ENCODE data around the gene IKBKE.

IKBKE gene

GRCh38 chr1:206463911-206464310 is 6.4 kb upstream of the IKBKE start:
- H3K4me3 ChIP-seq (ENCODE audit: low read length) = no peak overlapping the region
- peaks cover 3% of the 10 kb centered on the region; the same call in 1 of the 2 replicates for H3K36me3 ChIP-seq (ENCODE audit: control insufficient read depth, insufficient read depth, low read length)
- no peaks in the 10 kb centered on the region for H3K27me3 ChIP-seq (ENCODE audit: control insufficient read depth, insufficient read depth, low read length)
- no peak overlapping the region for H3K27ac ChIP-seq (ENCODE audit: low read length)
- no CpG with 5 or more reads among the region's 8 CpGs for WGBS (ENCODE audit: insufficient coverage, insufficient read length)
- no peak for DNase-seq (ENCODE audit: low read depth, low spot score)
- peaks cover 4% of the 10 kb centered on the region for H3K4me1 ChIP-seq (ENCODE audit: control insufficient read depth, insufficient read depth, low read length)
- no peaks in the 10 kb centered on the region for H3K9me3 ChIP-seq (ENCODE audit: control insufficient read depth, insufficient read depth, low read length)

GRCh38 chr1:206464456-206464964 is 5.8 kb upstream of the IKBKE start:
- WGBS (ENCODE audit: insufficient coverage, insufficient read length) = no CpG with 5 or more reads among the region's 4 CpGs
- no peak overlapping the region for H3K27ac ChIP-seq (ENCODE audit: low read length)
- no peak overlapping the region for H3K4me3 ChIP-seq (ENCODE audit: low read length)
- H3K9me3 ChIP-seq (ENCODE audit: control insufficient read depth, insufficient read depth, low read length) = no peaks in the 10 kb centered on the region
- H3K27me3 ChIP-seq (ENCODE audit: control insufficient read depth, insufficient read depth, low read length) = no peaks in the 10 kb centered on the region
- peaks cover 3% of the 10 kb centered on the region; the same call in 1 of the 2 replicates for H3K36me3 ChIP-seq (ENCODE audit: control insufficient read depth, insufficient read depth, low read length)
- no peak for DNase-seq (ENCODE audit: low read depth, low spot score)
- H3K4me1 ChIP-seq (ENCODE audit: control insufficient read depth, insufficient read depth, low read length) = peaks cover 5% of the 10 kb centered on the region

GRCh38 chr1:206465951-206466350 is 4.3 kb upstream of the IKBKE start:
- Histone ChIP-seq H3K4me1 (ENCODE audit: control insufficient read depth, insufficient read depth, low read length) (peaks cover 8% of the 10 kb centered on the region), H3K36me3 (ENCODE audit: control insufficient read depth, insufficient read depth, low read length) (peaks cover 2% of the 10 kb centered on the region; the same call in 1 of the 2 replicates), H3K4me3 (ENCODE audit: low read length) (no peak overlapping the region), H3K9me3 (ENCODE audit: control insufficient read depth, insufficient read depth, low read length) (no peaks in the 10 kb centered on the region), H3K27me3 (ENCODE audit: control insufficient read depth, insufficient read depth, low read length) (no peaks in the 10 kb centered on the region), H3K27ac (ENCODE audit: low read length) (no peak overlapping the region)
- no peak for DNase-seq (ENCODE audit: low read depth, low spot score)
- WGBS (ENCODE audit: insufficient coverage, insufficient read length) = no CpG with 5 or more reads among the region's 2 CpGs

- no peaks in the 10 kb centered on the region for H3K36me3 ChIP-seq (ENCODE audit: control insufficient read depth, insufficient read depth, low read length)
- WGBS (ENCODE audit: insufficient coverage, insufficient read length) = no CpG with 5 or more reads among the region's 15 CpGs
- H3K9me3 ChIP-seq (ENCODE audit: control insufficient read depth, insufficient read depth, low read length) = no peaks in the 10 kb centered on the region
- DNase-seq (ENCODE audit: low read depth, low spot score) = no peak
- H3K4me3 ChIP-seq (ENCODE audit: low read length) = no peak overlapping the region
- no peaks in the 10 kb centered on the region for H3K27me3 ChIP-seq (ENCODE audit: control insufficient read depth, insufficient read depth, low read length)
- peaks cover 8% of the 10 kb centered on the region for H3K4me1 ChIP-seq (ENCODE audit: control insufficient read depth, insufficient read depth, low read length)
- H3K27ac ChIP-seq (ENCODE audit: low read length) = no peak overlapping the region
These were observed 3.2 kb upstream of the IKBKE start for GRCh38 chr1:206466840-206467649.

- Histone ChIP-seq H3K4me1 (ENCODE audit: control insufficient read depth, insufficient read depth, low read length) (peaks cover 11% of the 10 kb centered on the region), H3K27ac (ENCODE audit: low read length) (no peak overlapping the region), H3K9me3 (ENCODE audit: control insufficient read depth, insufficient read depth, low read length) (no peaks in the 10 kb centered on the region), H3K27me3 (ENCODE audit: control insufficient read depth, insufficient read depth, low read length) (no peaks in the 10 kb centered on the region), H3K4me3 (ENCODE audit: low read length) (no peak overlapping the region), H3K36me3 (ENCODE audit: control insufficient read depth, insufficient read depth, low read length) (no peaks in the 10 kb centered on the region)
- DNase-seq (ENCODE audit: low read depth, low spot score) = no peak
- no CpG with 5 or more reads among the region's 9 CpGs for WGBS (ENCODE audit: insufficient coverage, insufficient read length)
These were observed 2.4 kb upstream of the IKBKE start for GRCh38 chr1:206467915-206468314.

GRCh38 chr1:206468571-206468970 is 1.7 kb upstream of the IKBKE start:
- H3K27me3 ChIP-seq (ENCODE audit: control insufficient read depth, insufficient read depth, low read length) = no peaks in the 10 kb centered on the region
- no peaks in the 10 kb centered on the region for H3K36me3 ChIP-seq (ENCODE audit: control insufficient read depth, insufficient read depth, low read length)
- H3K9me3 ChIP-seq (ENCODE audit: control insufficient read depth, insufficient read depth, low read length) = no peaks in the 10 kb centered on the region
- peaks cover 15% of the 10 kb centered on the region for H3K4me1 ChIP-seq (ENCODE audit: control insufficient read depth, insufficient read depth, low read length)
- no peak overlapping the region for H3K4me3 ChIP-seq (ENCODE audit: low read length)
- no peak for DNase-seq (ENCODE audit: low read depth, low spot score)
- WGBS (ENCODE audit: insufficient coverage, insufficient read length) = no CpG with 5 or more reads among the region's 3 CpGs
- no peak overlapping the region for H3K27ac ChIP-seq (ENCODE audit: low read length)

- H3K4me3 ChIP-seq (ENCODE audit: low read length) = no peak overlapping the region
- no peaks in the 10 kb centered on the region for H3K27me3 ChIP-seq (ENCODE audit: control insufficient read depth, insufficient read depth, low read length)
- H3K4me1 ChIP-seq (ENCODE audit: control insufficient read depth, insufficient read depth, low read length) = peaks cover 17% of the 10 kb centered on the region
- no peaks in the 10 kb centered on the region for H3K36me3 ChIP-seq (ENCODE audit: control insufficient read depth, insufficient read depth, low read length)
- no CpG with 5 or more reads among the region's 2 CpGs for WGBS (ENCODE audit: insufficient coverage, insufficient read length)
- no peak for DNase-seq (ENCODE audit: low read depth, low spot score)
- H3K9me3 ChIP-seq (ENCODE audit: control insufficient read depth, insufficient read depth, low read length) = no peaks in the 10 kb centered on the region
- no peak overlapping the region for H3K27ac ChIP-seq (ENCODE audit: low read length)
These were observed 804 bp upstream of the IKBKE start for GRCh38 chr1:206469411-206469932.

- peak overlapping the region; percentile 36; the same call in 1 of the 2 replicates for H3K4me3 ChIP-seq (ENCODE audit: low read length)
- WGBS (ENCODE audit: insufficient coverage, insufficient read length) = no CpG with 5 or more reads among the region's 18 CpGs
- H3K4me1 ChIP-seq (ENCODE audit: control insufficient read depth, insufficient read depth, low read length) = peaks cover 17% of the 10 kb centered on the region
- no peaks in the 10 kb centered on the region for H3K9me3 ChIP-seq (ENCODE audit: control insufficient read depth, insufficient read depth, low read length)
- DNase-seq (ENCODE audit: low read depth, low spot score) = peak; percentile 41
- H3K27ac ChIP-seq (ENCODE audit: low read length) = no peak overlapping the region
- H3K36me3 ChIP-seq (ENCODE audit: control insufficient read depth, insufficient read depth, low read length) = no peaks in the 10 kb centered on the region
- no peaks in the 10 kb centered on the region for H3K27me3 ChIP-seq (ENCODE audit: control insufficient read depth, insufficient read depth, low read length)
These were observed 577 bp downstream of the IKBKE start for GRCh38 chr1:206470692-206471414.

GRCh38 chr1:206471415-206471801 is 1.1 kb downstream of the IKBKE start:
- Histone ChIP-seq H3K4me1 (ENCODE audit: control insufficient read depth, insufficient read depth, low read length) (peaks cover 17% of the 10 kb centered on the region), H3K27ac (ENCODE audit: low read length) (no peak overlapping the region), H3K9me3 (ENCODE audit: control insufficient read depth, insufficient read depth, low read length) (no peaks in the 10 kb centered on the region), H3K36me3 (ENCODE audit: control insufficient read depth, insufficient read depth, low read length) (no peaks in the 10 kb centered on the region), H3K27me3 (ENCODE audit: control insufficient read depth, insufficient read depth, low read length) (no peaks in the 10 kb centered on the region), H3K4me3 (ENCODE audit: low read length) (no peak overlapping the region; the same call in 1 of the 2 replicates)
- DNase-seq (ENCODE audit: low read depth, low spot score) = no peak
- no CpG with 5 or more reads among the region's 7 CpGs for WGBS (ENCODE audit: insufficient coverage, insufficient read length)

GRCh38 chr1:206472024-206472423 is 1.7 kb downstream of the IKBKE start:
- no peak overlapping the region for H3K27ac ChIP-seq (ENCODE audit: low read length)
- no CpG with 5 or more reads among the region's 2 CpGs for WGBS (ENCODE audit: insufficient coverage, insufficient read length)
- no peak for DNase-seq (ENCODE audit: low read depth, low spot score)
- peaks cover 13% of the 10 kb centered on the region for H3K4me1 ChIP-seq (ENCODE audit: control insufficient read depth, insufficient read depth, low read length)
- no peaks in the 10 kb centered on the region for H3K36me3 ChIP-seq (ENCODE audit: control insufficient read depth, insufficient read depth, low read length)
- no peak overlapping the region for H3K4me3 ChIP-seq (ENCODE audit: low read length)
- no peaks in the 10 kb centered on the region for H3K27me3 ChIP-seq (ENCODE audit: control insufficient read depth, insufficient read depth, low read length)
- H3K9me3 ChIP-seq (ENCODE audit: control insufficient read depth, insufficient read depth, low read length) = no peaks in the 10 kb centered on the region
